Effector memory CD8-positive, alpha-beta T cell (primary cell): Measurements from ENCODE around the gene PMIS2.

Experiments used
- ATAC-seq: fragments of 150-1000 bp; cut with Tn5 transposase; replicated peaks from 2 replicates; pipeline ENCODE4 v1.10.0; 2021; ENCODE audit warnings: mild to moderate bottlenecking, moderate library complexity
- DNase-seq, 3 experiments: peaks; one replicate each; pipeline ENCODE4 v3.0.0; 2021
- H3K27ac Mint-ChIP-seq, 2 donors: one replicate each; pipeline ENCODE4 v1.8.0; 2022; ENCODE audit warnings: mild to moderate bottlenecking in 2 of 2, mixed read lengths in 2 of 2, moderate library complexity in 2 of 2
- H3K27me3 Mint-ChIP-seq, 2 donors: one replicate each; pipeline ENCODE4 v1.8.0; 2022; ENCODE audit warnings: mixed read lengths in 2 of 2
- H3K36me3 Mint-ChIP-seq: one replicate; pipeline ENCODE4 v1.8.0; 2022; ENCODE audit warnings: mild to moderate bottlenecking, moderate library complexity, mixed read lengths; ENCODE audit not compliant: insufficient read depth
- H3K4me1 Mint-ChIP-seq, 2 donors: one replicate each; pipeline ENCODE4 v1.8.0; 2022; ENCODE audit warnings: low read depth in 2 of 2, mixed read lengths in 2 of 2
- H3K4me3 Mint-ChIP-seq, 2 donors: one replicate each; pipeline ENCODE4 v1.8.0; 2022; ENCODE audit warnings: mild to moderate bottlenecking in 2 of 2, mixed read lengths in 2 of 2, moderate library complexity in 2 of 2
- H3K9me3 Mint-ChIP-seq, 2 donors: one replicate each; pipeline ENCODE4 v1.8.0; 2022; ENCODE audit warnings: mixed read lengths in 2 of 2

PMIS2 gene

GRCh38 chr19:35613574-35613973, 27.6 kb downstream of the PMIS2 start:
- DNase-seq (no peak), ATAC-seq (no peak)
- H3K27me3 Mint-ChIP-seq: no peaks in the 10 kb centered on the region
- peak overlapping the region; percentile 94 to 95 for H3K27ac Mint-ChIP-seq
- peaks cover 0 to 3% of the 10 kb centered on the region in 2 donors for H3K9me3 Mint-ChIP-seq
- H3K36me3 Mint-ChIP-seq: peaks cover 37% of the 10 kb centered on the region
- peaks cover 0 to 21% of the 10 kb centered on the region in 2 donors for H3K4me1 Mint-ChIP-seq
- H3K4me3 Mint-ChIP-seq: peak overlapping the region; percentile 82 to 87

- Mint-ChIP-seq H3K9me3 (no peaks in the 10 kb centered on the region), H3K4me1 (peaks cover 0 to 14% of the 10 kb centered on the region in 2 donors), H3K36me3 (peaks cover 34% of the 10 kb centered on the region), H3K27ac (no peak overlapping the region), H3K4me3 (no peak overlapping the region), H3K27me3 (no peaks in the 10 kb centered on the region)
- DNase-seq (no peak), ATAC-seq (no peak)
Measured at GRCh38 chr19:35615036-35615435, 29.1 kb downstream of the PMIS2 start.

- H3K4me3 Mint-ChIP-seq: no peak overlapping the region
- no peaks in the 10 kb centered on the region for H3K27me3 Mint-ChIP-seq
- DNase-seq (no peak), ATAC-seq (no peak)
- no peaks in the 10 kb centered on the region for H3K9me3 Mint-ChIP-seq
- peaks cover 24% of the 10 kb centered on the region for H3K36me3 Mint-ChIP-seq
- H3K27ac Mint-ChIP-seq: no peak overlapping the region
- peaks cover 0 to under 1% of the 10 kb centered on the region in 2 donors for H3K4me1 Mint-ChIP-seq
Measured at GRCh38 chr19:35618857-35619256, 32.9 kb downstream of the PMIS2 start.

- H3K27me3 Mint-ChIP-seq: no peaks in the 10 kb centered on the region
- peaks cover 18% of the 10 kb centered on the region for H3K36me3 Mint-ChIP-seq
- H3K27ac Mint-ChIP-seq: no peak overlapping the region
Measured at GRCh38 chr19:35619290-35619923, 33.4 kb downstream of the PMIS2 start.

GRCh38 chr19:35620001-35620400, 34.0 kb downstream of the PMIS2 start:
- H3K4me3 Mint-ChIP-seq: no peak overlapping the region
- no peaks in the 10 kb centered on the region for H3K9me3 Mint-ChIP-seq
- H3K27me3 Mint-ChIP-seq: no peaks in the 10 kb centered on the region
- H3K36me3 Mint-ChIP-seq: peaks cover 13% of the 10 kb centered on the region
- ATAC-seq (no peak), DNase-seq (no peak)
- H3K27ac Mint-ChIP-seq: no peak overlapping the region
- no peaks in the 10 kb centered on the region for H3K4me1 Mint-ChIP-seq

More at GRCh38 chr19:35619290-35619923, 33.4 kb downstream of the PMIS2 start:
- Mint-ChIP-seq H3K9me3 (no peaks in the 10 kb centered on the region), H3K4me1 (no peaks in the 10 kb centered on the region), H3K4me3 (no peak overlapping the region)
- ATAC-seq: no peak
- DNase-seq: no peak

- Mint-ChIP-seq H3K27ac (peak overlapping the region in 1 of 2 donors; percentile 64), H3K4me1 (no peaks in the 10 kb centered on the region), H3K9me3 (no peaks in the 10 kb centered on the region), H3K4me3 (no peak overlapping the region), H3K27me3 (no peaks in the 10 kb centered on the region), H3K36me3 (peaks cover 8% of the 10 kb centered on the region)
- DNase-seq (no peak), ATAC-seq (no peak)
Measured at GRCh38 chr19:35621708-35622107, 35.7 kb downstream of the PMIS2 start.

GRCh38 chr19:35622750-35623149, 36.8 kb downstream of the PMIS2 start:
- Mint-ChIP-seq H3K27me3 (no peaks in the 10 kb centered on the region), H3K4me3 (no peak overlapping the region), H3K9me3 (no peaks in the 10 kb centered on the region), H3K27ac (peak overlapping the region in 1 of 2 donors; percentile 32), H3K36me3 (peaks cover 8% of the 10 kb centered on the region), H3K4me1 (no peaks in the 10 kb centered on the region)
- DNase-seq: no peak
- no peak for ATAC-seq

GRCh38 chr19:35623327-35624010, 37.5 kb downstream of the PMIS2 start:
- DNase-seq: no peak
- no peak for ATAC-seq
- no peak overlapping the region for H3K4me3 Mint-ChIP-seq
- peak overlapping the region in 1 of 2 donors; percentile 32 for H3K27ac Mint-ChIP-seq
- peaks cover 3 to 5% of the 10 kb centered on the region in 2 donors for H3K4me1 Mint-ChIP-seq
- no peaks in the 10 kb centered on the region for H3K27me3 Mint-ChIP-seq
- no peaks in the 10 kb centered on the region for H3K9me3 Mint-ChIP-seq
- peaks cover 15% of the 10 kb centered on the region for H3K36me3 Mint-ChIP-seq

GRCh38 chr19:35628264-35628564, 42.2 kb downstream of the PMIS2 start:
- Mint-ChIP-seq H3K4me1 (peaks cover 19 to 21% of the 10 kb centered on the region in 2 donors), H3K27ac (peak overlapping the region; percentile 95 to 96), H3K9me3 (no peaks in the 10 kb centered on the region), H3K36me3 (peaks cover 42% of the 10 kb centered on the region), H3K4me3 (peak overlapping the region; percentile 87 to 92), H3K27me3 (no peaks in the 10 kb centered on the region)
- ATAC-seq: no peak
- DNase-seq: no peak

- Mint-ChIP-seq H3K4me3 (peak within 1 kb of the TSS; percentile 87 to 92), H3K4me1 (peaks cover 21 to 24% of the 10 kb centered on the region in 2 donors), H3K36me3 (peaks cover 46% of the 10 kb centered on the region), H3K9me3 (no peaks in the 10 kb centered on the region), H3K27me3 (no peaks in the 10 kb centered on the region), H3K27ac (peak within 1 kb of the TSS; percentile 95 to 96)
- DNase-seq (peak; percentile 97 to 100 (median 98)), ATAC-seq (peak; percentile 98)
Measured at GRCh38 chr19:35628565-35629331, 42.8 kb downstream of the PMIS2 start, which contains the start of gene RBM42. RBM42 (plus strand) TSS chr19:35629036; CDS start chr19:35629154, 118 bp downstream.

GRCh38 chr19:35629332-35629633, 43.3 kb downstream of the PMIS2 start:
- peak overlapping the region; percentile 87 to 92 for H3K4me3 Mint-ChIP-seq
- ATAC-seq (no peak), DNase-seq (no peak)
- peaks cover 50% of the 10 kb centered on the region for H3K36me3 Mint-ChIP-seq
- H3K4me1 Mint-ChIP-seq: peaks cover 21 to 24% of the 10 kb centered on the region in 2 donors
- H3K9me3 Mint-ChIP-seq: no peaks in the 10 kb centered on the region
- peak overlapping the region; percentile 95 to 96 for H3K27ac Mint-ChIP-seq
- no peaks in the 10 kb centered on the region for H3K27me3 Mint-ChIP-seq

GRCh38 chr19:35633727-35634440, 47.9 kb downstream of the PMIS2 start:
- Mint-ChIP-seq H3K9me3 (no peaks in the 10 kb centered on the region), H3K4me1 (peaks cover 13 to 19% of the 10 kb centered on the region in 2 donors), H3K27me3 (no peaks in the 10 kb centered on the region), H3K27ac (no peak overlapping the region), H3K4me3 (no peak overlapping the region), H3K36me3 (peaks cover 67% of the 10 kb centered on the region)
- DNase-seq (no peak), ATAC-seq (no peak)

GRCh38 chr19:35636651-35637050, 50.7 kb downstream of the PMIS2 start:
- no peak for DNase-seq
- Mint-ChIP-seq H3K36me3 (peaks cover 52% of the 10 kb centered on the region), H3K9me3 (no peaks in the 10 kb centered on the region), H3K27me3 (no peaks in the 10 kb centered on the region), H3K27ac (no peak overlapping the region), H3K4me1 (peaks cover 9 to 12% of the 10 kb centered on the region in 2 donors), H3K4me3 (no peak overlapping the region)
- no peak for ATAC-seq
